Stimulated activated CD4-positive, alpha-beta T cell treated with anti-CD3 and anti-CD28 coated beads, Interleukin-2, amount 100 ng/mL, for 24 hours (primary cell): ENCODE data around the gene GRAMD4.

ENCODE experiments used
- DNase-seq, 2 donors: peaks; one replicate each; pipeline ENCODE4 v3.0.0-alpha.2; 2020

The GRAMD4 gene, protein sequence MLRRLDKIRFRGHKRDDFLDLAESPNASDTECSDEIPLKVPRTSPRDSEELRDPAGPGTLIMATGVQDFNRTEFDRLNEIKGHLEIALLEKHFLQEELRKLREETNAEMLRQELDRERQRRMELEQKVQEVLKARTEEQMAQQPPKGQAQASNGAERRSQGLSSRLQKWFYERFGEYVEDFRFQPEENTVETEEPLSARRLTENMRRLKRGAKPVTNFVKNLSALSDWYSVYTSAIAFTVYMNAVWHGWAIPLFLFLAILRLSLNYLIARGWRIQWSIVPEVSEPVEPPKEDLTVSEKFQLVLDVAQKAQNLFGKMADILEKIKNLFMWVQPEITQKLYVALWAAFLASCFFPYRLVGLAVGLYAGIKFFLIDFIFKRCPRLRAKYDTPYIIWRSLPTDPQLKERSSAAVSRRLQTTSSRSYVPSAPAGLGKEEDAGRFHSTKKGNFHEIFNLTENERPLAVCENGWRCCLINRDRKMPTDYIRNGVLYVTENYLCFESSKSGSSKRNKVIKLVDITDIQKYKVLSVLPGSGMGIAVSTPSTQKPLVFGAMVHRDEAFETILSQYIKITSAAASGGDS

GRCh38 chr22:46619830-46620501 lies at the start of gene GRAMD4:
Gene GRAMD4 (plus strand): TSS chr22:46620386. CDS start chr22:46626800, 6,414 bp downstream.
- no peak for DNase-seq

- no peak for DNase-seq
Measured at GRCh38 chr22:46571642-46572250, 48.4 kb upstream of the GRAMD4 start.

DNA sequence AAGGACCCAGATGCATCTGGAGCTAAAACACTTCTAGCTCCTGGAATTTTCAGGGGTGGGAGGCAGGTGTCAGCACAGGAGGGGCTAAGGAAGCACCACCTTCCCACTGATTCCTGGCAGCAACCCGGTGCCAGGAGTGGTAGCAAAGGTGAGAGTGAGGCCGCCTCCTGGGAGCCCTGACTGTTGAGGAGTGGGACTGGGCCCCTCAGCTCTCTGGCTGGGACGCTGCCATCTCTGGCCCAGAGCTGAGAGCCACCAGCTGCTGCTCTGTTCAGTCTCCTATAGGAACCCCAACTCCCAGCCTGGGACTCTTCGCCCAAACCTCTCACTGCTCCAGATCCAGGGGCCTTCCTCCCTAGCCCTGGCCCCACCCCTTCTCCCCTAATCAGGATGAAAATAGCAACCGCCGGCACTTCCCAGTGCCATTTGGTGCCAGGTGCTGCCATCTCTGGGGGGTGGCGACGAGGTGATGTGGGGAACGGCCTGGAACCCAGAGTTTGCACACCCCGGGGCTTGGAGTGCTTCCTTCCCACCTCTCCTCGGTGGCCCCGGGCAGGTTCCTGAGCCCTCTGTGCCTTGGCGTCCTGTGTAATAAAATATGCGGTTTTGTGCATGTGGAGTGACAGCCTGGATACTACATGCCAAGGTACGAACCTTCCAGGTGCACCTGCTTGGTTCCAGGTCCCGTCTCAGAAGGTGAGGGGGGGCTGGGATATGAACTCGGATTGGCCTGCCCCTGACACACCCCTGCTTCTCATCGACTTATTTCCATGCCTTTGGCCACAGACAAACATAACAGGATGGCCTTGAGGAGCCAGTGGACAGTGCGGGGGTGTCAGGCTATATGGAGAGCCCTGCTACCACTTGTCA lies 47.0 kb upstream of the GRAMD4 start:
- no peak for DNase-seq

GRCh38 chr22:46573781-46574437 lies 46.3 kb upstream of the GRAMD4 start:
- no peak for DNase-seq

DNA sequence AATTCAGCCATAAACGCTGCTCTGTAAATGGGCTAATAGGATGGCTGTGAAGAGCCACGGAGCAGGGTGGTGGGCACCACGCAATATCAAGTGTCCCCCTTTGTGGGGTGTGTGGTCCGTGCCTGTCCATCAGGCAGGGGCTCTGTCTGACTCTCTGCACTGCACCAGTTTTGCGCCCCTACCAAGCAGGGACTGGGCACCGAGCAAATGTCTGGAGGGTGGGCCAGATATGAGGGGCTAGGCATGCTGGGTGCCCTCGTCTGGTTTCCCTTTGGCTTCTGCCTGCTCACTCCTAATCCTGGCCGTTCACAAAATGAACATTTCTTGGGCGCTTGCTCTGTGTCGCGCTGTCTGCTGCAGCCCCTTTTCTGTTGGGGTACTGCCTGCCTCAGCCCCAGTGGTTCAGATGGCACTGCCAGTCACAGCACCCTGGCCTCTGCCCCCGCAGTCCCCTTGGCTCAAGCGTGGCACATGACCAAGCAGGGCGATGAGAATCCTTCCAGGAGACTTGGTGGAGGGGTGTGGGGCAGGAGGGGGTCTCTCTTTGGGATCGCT lies 45.7 kb upstream of the GRAMD4 start:
- no peak for DNase-seq

DNA sequence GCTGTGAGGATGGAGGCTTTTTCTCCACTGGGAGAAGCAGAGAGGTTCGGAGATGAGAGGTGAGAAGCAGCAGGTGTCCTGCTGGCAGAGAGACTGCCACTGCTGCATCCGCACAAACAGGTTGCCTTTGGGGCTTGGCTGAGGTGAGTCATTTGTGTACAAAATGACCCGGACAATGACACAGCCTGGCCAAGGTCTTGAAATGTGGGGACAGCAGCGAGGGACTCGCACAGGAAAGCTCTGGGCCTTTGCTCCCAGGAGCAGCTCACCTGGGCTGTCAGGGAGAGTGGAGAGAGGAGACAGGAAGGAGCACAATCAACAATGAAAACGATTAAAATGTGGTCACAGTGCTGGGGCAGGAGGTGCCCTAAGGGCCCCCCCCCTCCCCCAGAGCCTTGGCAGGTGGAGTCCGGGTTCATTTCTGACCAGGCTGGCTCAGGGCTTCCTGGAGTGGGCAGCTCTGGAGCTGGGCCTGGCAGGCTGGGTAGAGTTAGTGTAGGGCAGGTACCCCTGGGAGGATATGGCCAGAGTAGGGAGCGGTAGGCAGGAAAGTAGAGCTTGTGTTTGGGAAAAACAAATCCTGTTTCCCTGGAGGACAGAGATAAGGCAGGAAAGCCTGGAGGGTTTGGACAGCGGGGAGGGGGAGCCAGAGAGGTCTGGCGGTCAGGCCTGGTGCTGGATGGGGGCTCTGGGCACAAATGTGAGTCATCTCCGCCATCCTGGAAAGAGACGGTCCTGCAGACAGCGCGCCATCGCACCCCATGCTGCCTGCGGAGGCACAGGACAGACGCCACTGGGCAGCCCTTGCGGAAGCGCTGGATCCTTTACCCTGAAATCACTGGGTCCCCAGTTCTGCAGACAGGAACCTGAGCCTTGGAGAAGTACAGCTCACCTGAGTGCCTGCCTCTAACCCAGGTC lies 44.9 kb upstream of the GRAMD4 start:
- no peak for DNase-seq

DNA sequence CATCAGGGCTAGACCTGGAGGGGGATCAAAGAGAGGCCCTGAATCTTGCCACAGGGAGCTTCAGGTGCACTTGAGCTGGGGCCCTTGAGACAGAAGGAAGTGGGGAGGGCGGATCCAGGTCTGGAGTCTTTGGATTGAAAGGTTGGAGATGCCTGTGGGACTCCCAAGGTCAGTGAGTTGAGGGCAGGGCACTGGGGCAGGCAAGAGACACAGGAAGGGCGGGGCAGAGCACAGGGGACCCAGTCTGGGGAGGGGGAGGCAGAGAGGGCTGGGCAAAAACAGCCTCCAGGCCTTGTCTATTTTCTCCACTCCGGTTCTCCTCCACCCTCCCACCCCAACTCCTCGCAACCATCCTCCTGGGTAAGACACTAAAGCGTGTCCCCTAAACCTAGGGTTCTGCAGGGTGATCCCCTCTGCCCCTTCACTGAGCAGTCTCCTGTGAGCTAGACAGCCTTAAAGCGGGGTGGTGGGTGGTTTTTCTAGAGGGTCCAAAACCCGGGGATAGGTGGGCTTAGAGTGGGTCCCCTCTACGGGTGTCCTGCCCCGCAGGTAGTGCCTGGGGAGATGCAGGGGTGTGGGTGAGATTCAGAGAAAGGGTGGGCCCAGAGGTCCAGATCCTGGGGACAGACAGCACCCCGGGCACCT lies 44.2 kb upstream of the GRAMD4 start:
- no peak for DNase-seq

DNA sequence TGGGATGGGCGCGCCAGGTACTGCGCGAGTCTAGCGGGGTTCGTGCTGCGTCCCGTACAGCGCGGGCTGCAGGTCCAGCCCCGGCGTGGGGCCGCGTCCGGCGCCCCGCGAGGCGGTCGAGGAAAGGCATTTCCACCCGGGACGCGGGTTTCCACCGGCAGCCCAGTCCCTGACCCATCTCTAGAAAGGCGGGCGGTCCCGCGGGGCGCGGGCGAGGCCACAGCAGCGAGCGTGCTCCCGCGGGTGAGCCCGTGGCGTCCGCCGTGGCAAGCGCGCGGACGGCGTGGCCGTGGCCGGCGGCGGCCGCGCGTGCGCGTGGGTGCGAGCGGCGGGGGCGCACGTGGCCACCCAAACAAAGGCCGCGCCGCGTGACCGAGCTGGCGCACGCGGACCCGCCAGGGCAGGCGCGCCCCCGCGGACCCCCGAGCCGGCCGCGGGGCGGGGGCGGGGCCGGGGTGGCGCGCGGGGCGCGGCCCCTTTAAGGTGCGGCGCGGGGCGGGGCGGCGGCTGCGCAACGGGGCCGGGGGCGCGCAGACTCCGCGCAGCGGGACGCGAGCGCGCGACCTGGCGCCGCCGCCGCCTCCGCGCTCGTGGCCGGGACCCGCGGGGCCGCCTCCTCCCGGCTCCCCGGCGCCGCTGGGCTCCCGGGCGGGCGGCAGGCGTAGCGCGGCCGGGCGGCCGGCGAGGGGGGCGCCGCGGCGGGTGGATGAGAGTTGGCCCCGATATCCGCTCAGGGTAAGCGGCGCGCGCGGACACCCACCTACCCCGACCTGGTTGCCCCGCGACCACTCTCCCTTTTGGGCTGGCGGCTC lies 43.4 kb upstream of the GRAMD4 start:
- peak; percentile 64 to 71 for DNase-seq

GRCh38 chr22:46577368-46578249 lies 42.6 kb upstream of the GRAMD4 start:
- DNase-seq: peak; percentile 30 to 33

GRCh38 chr22:46578251-46578823 lies 41.8 kb upstream of the GRAMD4 start:
- DNase-seq: no peak

- DNase-seq: no peak
Measured at GRCh38 chr22:46578824-46579561, 41.2 kb upstream of the GRAMD4 start.

- no peak for DNase-seq
Measured at GRCh38 chr22:46579751-46580449, 40.3 kb upstream of the GRAMD4 start.

DNA sequence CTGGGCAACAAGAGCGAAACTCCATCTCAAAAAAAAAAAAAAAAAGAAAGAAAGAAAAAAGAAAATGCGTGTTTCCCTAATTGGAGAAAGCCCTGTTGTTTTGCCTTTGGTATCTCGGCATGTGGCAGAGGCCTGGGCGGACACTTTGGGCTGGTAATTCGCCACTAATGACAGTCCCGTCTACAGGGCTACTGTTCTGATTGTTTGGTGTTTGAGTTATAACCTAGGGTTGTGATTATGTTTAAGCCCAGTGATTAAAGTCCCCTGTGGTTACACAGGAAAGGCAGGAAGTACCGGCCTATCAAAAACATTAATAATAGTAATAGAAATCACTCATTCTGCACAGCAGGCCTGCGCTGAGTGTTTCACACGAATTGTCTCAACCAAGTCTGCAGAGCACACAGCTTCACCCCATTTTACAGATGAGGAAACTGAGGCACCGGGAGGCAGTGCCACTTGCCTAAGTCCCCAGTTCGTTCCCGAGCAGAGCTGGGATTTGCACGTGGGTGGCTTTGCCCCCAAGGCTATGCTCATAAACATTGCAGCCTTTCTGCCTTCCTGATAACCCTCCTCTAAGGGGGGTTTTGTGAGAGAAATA lies 39.1 kb upstream of the GRAMD4 start:
- no peak for DNase-seq

GRCh38 chr22:46581538-46582244 lies 38.5 kb upstream of the GRAMD4 start:
- DNase-seq: no peak

DNA sequence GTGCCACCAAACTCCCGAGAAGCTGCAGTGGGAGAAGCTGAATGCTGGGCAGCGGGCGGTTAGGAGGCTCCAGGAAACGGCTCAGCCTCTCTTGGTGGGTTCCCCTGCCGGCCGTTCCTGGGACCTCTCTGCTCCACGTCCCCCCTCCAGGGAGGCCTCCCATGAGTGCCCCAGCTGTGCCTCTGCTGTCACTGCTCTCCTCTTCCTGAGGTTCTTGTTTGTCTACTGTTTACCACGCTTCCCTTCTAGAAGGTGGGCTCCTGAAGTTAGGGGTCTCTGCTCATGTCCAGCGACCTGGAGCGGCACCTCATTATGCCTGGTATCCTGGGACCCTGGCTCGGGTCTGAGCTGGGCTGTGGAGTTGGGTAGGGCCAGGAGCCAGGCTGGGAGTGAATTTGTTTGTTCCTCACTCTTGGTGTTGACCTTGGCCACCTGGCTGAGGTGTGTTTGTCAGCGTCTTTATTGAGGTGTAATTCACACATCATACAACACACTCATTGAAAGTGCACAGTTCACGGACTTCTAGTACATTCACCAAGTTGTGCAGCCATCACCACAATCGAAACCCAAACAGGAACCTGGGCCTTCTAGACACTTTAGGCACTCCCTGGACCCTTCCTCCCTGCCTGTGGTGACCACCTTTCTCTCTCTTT lies 37.8 kb upstream of the GRAMD4 start:
- no peak for DNase-seq
